GM23338 (cell line): ENCODE results near the gene MED20. TPM values are rescaled to one million over a fixed set of nuclear protein-coding genes. Genes with fewer than 3 reads are reported as not detected.

ENCODE experiments used
- ATAC-seq: fragments of 200-7000 bp; cut with Tn5 transposase; 3 replicates; pipeline ENCODE4 v1.9.1; 2020
- DNase-seq: peaks from one replicate; pipeline ENCODE4 v3.0.0-alpha.2; 2015; ENCODE audit warnings: low spot score
- H2AFZ ChIP-seq: fragments of 200-600 bp; sonication (generic); 2 replicates; pipeline ENCODE4 v1.8.0; 2016; ENCODE audit warnings: antibody characterized with exemption, mild to moderate bottlenecking, moderate library complexity
- H3F3A ChIP-seq: fragments of 200-600 bp; sonication (generic); replicated peaks from 2 replicates; pipeline ENCODE4 v1.8.0; 2017; ENCODE audit warnings: antibody characterized with exemption, mixed run types, low read depth
- H3K27ac ChIP-seq: fragments of 200-600 bp; sonication (generic); 2 replicates; pipeline ENCODE4 v1.6.1; 2016; ENCODE audit warnings: low read depth
- H3K27me3 ChIP-seq: fragments of 200-600 bp; sonication (generic); 2 replicates; pipeline ENCODE4 v1.8.0; 2016; ENCODE audit warnings: mild to moderate bottlenecking, mixed run types, moderate library complexity; ENCODE audit not compliant: insufficient read depth
- H3K36me3 ChIP-seq: fragments of 200-600 bp; sonication (generic); 2 replicates; pipeline ENCODE4 v1.8.0; 2016; ENCODE audit warnings: mild to moderate bottlenecking; ENCODE audit not compliant: insufficient read depth
- H3K4me1 ChIP-seq: fragments of 200-600 bp; sonication (generic); 2 replicates; pipeline ENCODE4 v1.8.0; 2016; ENCODE audit warnings: mild to moderate bottlenecking, moderate library complexity; ENCODE audit not compliant: insufficient read depth
- H3K4me2 ChIP-seq: fragments of 200-600 bp; sonication (generic); 2 replicates; pipeline ENCODE4 v1.7.1; 2017; ENCODE audit warnings: mixed run types
- H3K4me3 ChIP-seq: fragments of 200-600 bp; sonication (generic); 2 replicates; pipeline ENCODE4 v1.6.1; 2016; ENCODE audit warnings: mixed run types
- H3K79me2 ChIP-seq: fragments of 200-600 bp; sonication (generic); replicated peaks from 2 replicates; pipeline ENCODE4 v1.8.0; 2017; ENCODE audit warnings: mild to moderate bottlenecking; ENCODE audit not compliant: insufficient read depth
- H3K9me2 ChIP-seq: fragments of 200-600 bp; sonication (generic); 2 replicates; pipeline ENCODE4 v1.8.0; 2017; ENCODE audit not compliant: insufficient read depth
- H4K20me1 ChIP-seq: fragments of 200-600 bp; sonication (generic); replicated peaks from 2 replicates; pipeline ENCODE4 v1.8.0; 2017; ENCODE audit warnings: mild to moderate bottlenecking; ENCODE audit not compliant: insufficient read depth
- H3K27ac Mint-ChIP-seq: 2 replicates; pipeline ENCODE4 v1.8.0; 2020; ENCODE audit warnings: inconsistent platforms, mild to moderate bottlenecking, moderate library complexity, mixed read lengths
- H3K27me3 Mint-ChIP-seq: 3 replicates; pipeline ENCODE4 v1.8.0; 2022; ENCODE audit warnings: low read depth, mild to moderate bottlenecking, moderate library complexity, mixed read lengths, inconsistent platforms; ENCODE audit not compliant: insufficient read depth, poor library complexity
- H3K36me3 Mint-ChIP-seq: 3 replicates; pipeline ENCODE4 v1.8.0; 2021; ENCODE audit warnings: low read depth, mild to moderate bottlenecking, inconsistent platforms, moderate library complexity, mixed read lengths
- H3K4me1 Mint-ChIP-seq: 3 replicates; pipeline ENCODE4 v1.8.0; 2020; ENCODE audit warnings: mild to moderate bottlenecking, inconsistent platforms, mixed read lengths
- H3K4me3 Mint-ChIP-seq: 3 replicates; pipeline ENCODE4 v1.8.0; 2021; ENCODE audit warnings: moderate library complexity, mild to moderate bottlenecking, inconsistent platforms, mixed read lengths
- H3K9me3 Mint-ChIP-seq: 3 replicates; pipeline ENCODE4 v1.8.0; 2020; ENCODE audit warnings: moderate library complexity, mild to moderate bottlenecking, inconsistent platforms, mixed read lengths
- CREB1 ChIP-seq: fragments of 250-450 bp; sonication (Bioruptor Pico); IDR thresholded peaks from 2 replicates; pipeline ENCODE4 v1.5.0; 2020; ENCODE audit warnings: low read depth, mild to moderate bottlenecking, moderate library complexity
- CTCF ChIP-seq, 2 experiments: fragments of 200-600 bp in 1 of 2; sonication (generic) in 1 of 2; conservative IDR thresholded peaks; 2 replicates each; pipeline versions ENCODE4 v1.5.1 to v1.6.1; 2016 to 2017; ENCODE audit warnings: antibody characterized with exemption in 2 of 2, low read depth in 2 of 2, mild to moderate bottlenecking in 2 of 2, moderate library complexity in 1 of 2
- ETS1 ChIP-seq: IDR thresholded peaks from 2 replicates; pipeline ENCODE4 v1.6.1; 2016; ENCODE audit warnings: antibody characterized with exemption
- EZH2 ChIP-seq: fragments of 200-600 bp; sonication (generic); IDR thresholded peaks from one replicate; pipeline ENCODE4 v1.8.0; 2017; ENCODE audit warnings: antibody characterized with exemption, mild to moderate bottlenecking, low read depth; ENCODE audit not compliant: unreplicated experiment
- JUNB ChIP-seq: IDR thresholded peaks from one replicate; pipeline ENCODE4 v1.6.1; 2016; ENCODE audit warnings: antibody characterized with exemption; ENCODE audit not compliant: unreplicated experiment
- NANOG ChIP-seq: IDR thresholded peaks from 2 replicates; pipeline ENCODE4 v1.6.1; 2016; ENCODE audit warnings: antibody characterized with exemption, borderline replicate concordance
- POLR2AphosphoS5 ChIP-seq: IDR thresholded peaks from 2 replicates; pipeline ENCODE4 v1.6.1; 2016; ENCODE audit warnings: antibody characterized with exemption, low read depth
- REST ChIP-seq: IDR thresholded peaks from one replicate; pipeline ENCODE4 v1.6.1; 2018; ENCODE audit warnings: antibody characterized with exemption; ENCODE audit not compliant: unreplicated experiment
- ZNF114 ChIP-seq: fragments of 250-450 bp; sonication (Bioruptor Pico); IDR thresholded peaks from 2 replicates; pipeline ENCODE4 v1.5.0; 2020; ENCODE audit warnings: mild to moderate bottlenecking, moderate library complexity
- polyA plus RNA-seq: library from polyadenylated mRNA; unstranded; fragments of >200 nt; fragmentation: Nextera tagmentation; extraction: Ambion mirVana; gene quantifications from 2 replicates; pipeline ENCODE4 v1.2.1, GENCODE V29; 2016
- total RNA-seq: library from RNA; depleted of rRNA; stranded (reverse); fragments of >200 nt; shearing (Covaris generic); gene quantifications from 2 replicates; pipeline ENCODE4 v1.2.3, GENCODE V29; 2014

MED20 gene
- total and polyA plus RNA-seq, 2 experiments from 2014 or later: 20.1 to 39.3 TPM

GRCh38 chr6:41894366-41895299 lies 26.3 kb downstream of the MED20 start:
- Histone ChIP-seq H3K36me3 (no peaks in the 10 kb centered on the region), H2AFZ (peak overlapping the region; percentile 83; the same call in 1 of the 2 replicates), H3K4me2 (peak overlapping the region; percentile 98), H3K9me2 (no peaks in the 10 kb centered on the region), H3K4me1 (peaks cover 26% of the 10 kb centered on the region), H3K27me3 (no peaks in the 10 kb centered on the region), H3K4me3 (peak overlapping the region; percentile 58), H3K79me2 (peaks cover 39% of the 10 kb centered on the region), H4K20me1 (no peaks in the 10 kb centered on the region), H3K27ac (peak overlapping the region; percentile 94), H3F3A (peaks cover 7% of the 10 kb centered on the region; the same call in 1 of the 2 replicates)
- ATAC-seq (peak; percentile 63), DNase-seq (peak; percentile 61)
- no peaks in the 10 kb centered on the region for H3K27me3 Mint-ChIP-seq
- no peaks in the 10 kb centered on the region for H3K36me3 Mint-ChIP-seq
- TF ChIP-seq CTCF (conservative IDR thresholded peaks at IDR 0.05; ENCODE audit: low read depth in 2 of 2) (no peak), ETS1 (no peak), REST (no peak), JUNB (no peak), EZH2 (no peak), ZNF114 (CRISPR knock-in tag) (no peak), NANOG (no peak), POLR2AphosphoS5 (0 out of 2 replicates have a peak, but pooled peaks have one; percentile 22), CREB1 (CRISPR knock-in tag) (no peak)
- no peak overlapping the region for H3K27ac Mint-ChIP-seq
- peaks cover 14% of the 10 kb centered on the region; the same call in 2 of the 3 replicates for H3K4me1 Mint-ChIP-seq
- no peak overlapping the region for H3K4me3 Mint-ChIP-seq
- H3K9me3 Mint-ChIP-seq: no peaks in the 10 kb centered on the region
